ENCODE data around the gene C5.
A peak's percentile ranks its signal among the peaks of the same experiment; 100 is the strongest.

Gene C5

DNA sequence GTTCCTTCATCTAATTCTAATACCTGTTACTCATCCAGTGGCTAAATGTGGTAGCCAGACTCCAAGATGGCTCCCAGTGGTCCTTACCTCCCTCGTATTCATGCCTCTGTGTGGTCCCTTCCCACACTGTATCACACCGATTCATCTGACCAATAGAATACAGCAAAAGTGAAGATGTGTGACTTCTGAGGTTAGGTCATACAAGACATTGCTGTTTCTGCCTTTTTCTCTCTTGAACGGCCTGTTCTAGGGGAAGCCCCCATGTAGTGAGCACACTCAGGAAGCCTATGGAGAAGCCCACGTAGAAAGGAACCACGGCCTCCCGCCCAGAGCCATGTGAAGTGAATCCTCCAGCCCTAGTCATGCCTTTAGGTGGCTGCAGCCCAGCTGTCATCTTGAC, 9.4 kb upstream of the C5 start:
- no peaks in the 10 kb centered on the region for H3K27me3 ChIP-seq (ENCODE audit: control insufficient read depth in 1 of 2, insufficient read depth in 1 of 2, low read length in 2 of 2)
- H2BK5ac ChIP-seq (ENCODE audit: low read depth, low read length, poor library complexity, severe bottlenecking): no peak overlapping the region
- no peak overlapping the region for H3K18ac ChIP-seq (ENCODE audit: low read depth in 1 of 2, low read length in 2 of 2)
- no peak overlapping the region for H3K23ac ChIP-seq (ENCODE audit: low read length in 2 of 2)
- no peak overlapping the region for H3K4ac ChIP-seq (ENCODE audit: low read depth in 1 of 2, low read length in 2 of 2)
- no peak overlapping the region for H2BK120ac ChIP-seq (ENCODE audit: low read depth, low read length)
- no peak overlapping the region for H2AFZ ChIP-seq (ENCODE audit: low read depth, low read length)
- no peak overlapping the region for H3K4me3 ChIP-seq (ENCODE audit: insufficient read depth in 1 of 2, low read depth in 1 of 2, low read length in 2 of 2)
- H3K27ac ChIP-seq (ENCODE audit: low read length, poor library complexity, severe bottlenecking): no peak overlapping the region
- no peaks in the 10 kb centered on the region for H3K79me1 ChIP-seq (replicated peaks; ENCODE audit: low read length, poor library complexity, severe bottlenecking)
- H2BK12ac ChIP-seq (ENCODE audit: low read length in 2 of 2): no peak overlapping the region
- H3K9me3 ChIP-seq (ENCODE audit: control insufficient read depth, low read length): peaks cover 10% of the 10 kb centered on the region
- no peak overlapping the region for H4K91ac ChIP-seq (ENCODE audit: low read length)
- H3K4me1 ChIP-seq (ENCODE audit: control insufficient read depth, insufficient read depth, low read depth, low read length): no peaks in the 10 kb centered on the region
- H3K36me3 ChIP-seq (ENCODE audit: control insufficient read depth in 1 of 2, insufficient read depth in 2 of 2, low read depth in 1 of 2, low read length in 2 of 2): peaks cover 0 to 5% of the 10 kb centered on the region in 2 experiments
- H2BK15ac ChIP-seq (ENCODE audit: low read depth, poor library complexity, severe bottlenecking): no peak overlapping the region
- no peak overlapping the region for H3K4me2 ChIP-seq (ENCODE audit: low read length, poor library complexity, severe bottlenecking)
- no peak overlapping the region for H3K14ac ChIP-seq (ENCODE audit: low read length in 2 of 2)
- no peak overlapping the region for H2AK5ac ChIP-seq (ENCODE audit: low read length, severe bottlenecking)
- DNase-seq: no peak
- WGBS: 94% methylated on average over 6 of the region's 6 CpGs
- no peak overlapping the region for H4K8ac ChIP-seq (ENCODE audit: low read length)
- no peak overlapping the region for H3K9ac ChIP-seq (ENCODE audit: low read length)

DNA sequence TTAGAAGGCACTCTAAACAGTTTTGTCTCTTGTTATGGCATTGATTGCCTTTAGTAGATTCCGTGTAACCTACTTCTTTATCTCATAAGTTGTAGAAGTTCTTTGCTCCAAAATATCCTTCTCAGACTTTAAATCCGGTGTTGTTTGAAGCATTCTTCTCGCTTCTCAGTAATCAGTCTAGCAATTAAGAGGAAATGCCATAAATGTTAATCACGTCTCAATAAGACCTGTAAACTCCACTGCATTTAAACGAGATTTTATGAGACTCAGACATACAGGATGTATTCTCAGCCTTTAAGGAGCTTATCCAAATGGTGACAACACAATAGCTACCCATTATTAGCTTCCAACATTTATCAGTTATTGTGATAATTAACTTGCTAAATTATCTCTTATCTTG, 7.7 kb upstream of the C5 start:
- Histone ChIP-seq H3K36me3 (ENCODE audit: control insufficient read depth in 1 of 2, insufficient read depth in 2 of 2, low read depth in 1 of 2, low read length in 2 of 2) (peaks cover 0 to 5% of the 10 kb centered on the region in 2 experiments), H3K4me1 (ENCODE audit: control insufficient read depth, insufficient read depth, low read depth, low read length) (no peaks in the 10 kb centered on the region), H3K9me3 (ENCODE audit: control insufficient read depth, low read length) (peaks cover 10% of the 10 kb centered on the region), H3K18ac (ENCODE audit: low read depth in 1 of 2, low read length in 2 of 2) (no peak overlapping the region), H3K23ac (ENCODE audit: low read length in 2 of 2) (no peak overlapping the region), H2AFZ (ENCODE audit: low read depth, low read length) (no peak overlapping the region), H2AK5ac (ENCODE audit: low read length, severe bottlenecking) (no peak overlapping the region), H4K91ac (ENCODE audit: low read length) (no peak overlapping the region), H2BK120ac (ENCODE audit: low read depth, low read length) (no peak overlapping the region), H3K4me3 (ENCODE audit: insufficient read depth in 1 of 2, low read depth in 1 of 2, low read length in 2 of 2) (no peak overlapping the region), H3K14ac (ENCODE audit: low read length in 2 of 2) (no peak overlapping the region), H3K79me1 (replicated peaks; ENCODE audit: low read length, poor library complexity, severe bottlenecking) (no peaks in the 10 kb centered on the region), H3K4me2 (ENCODE audit: low read length, poor library complexity, severe bottlenecking) (no peak overlapping the region), H2BK5ac (ENCODE audit: low read depth, low read length, poor library complexity, severe bottlenecking) (no peak overlapping the region), H3K27me3 (ENCODE audit: control insufficient read depth in 1 of 2, insufficient read depth in 1 of 2, low read length in 2 of 2) (no peaks in the 10 kb centered on the region), H2BK12ac (ENCODE audit: low read length in 2 of 2) (no peak overlapping the region), H3K27ac (ENCODE audit: low read length, poor library complexity, severe bottlenecking) (no peak overlapping the region), H4K8ac (ENCODE audit: low read length) (no peak overlapping the region), H3K9ac (ENCODE audit: low read length) (no peak overlapping the region), H3K4ac (ENCODE audit: low read depth in 1 of 2, low read length in 2 of 2) (no peak overlapping the region), H2BK15ac (ENCODE audit: low read depth, poor library complexity, severe bottlenecking) (no peak overlapping the region)
- whole genome bisulfite sequencing: 50% methylated on average over 5 of the region's 5 CpGs
- DNase-seq: no peak

DNA sequence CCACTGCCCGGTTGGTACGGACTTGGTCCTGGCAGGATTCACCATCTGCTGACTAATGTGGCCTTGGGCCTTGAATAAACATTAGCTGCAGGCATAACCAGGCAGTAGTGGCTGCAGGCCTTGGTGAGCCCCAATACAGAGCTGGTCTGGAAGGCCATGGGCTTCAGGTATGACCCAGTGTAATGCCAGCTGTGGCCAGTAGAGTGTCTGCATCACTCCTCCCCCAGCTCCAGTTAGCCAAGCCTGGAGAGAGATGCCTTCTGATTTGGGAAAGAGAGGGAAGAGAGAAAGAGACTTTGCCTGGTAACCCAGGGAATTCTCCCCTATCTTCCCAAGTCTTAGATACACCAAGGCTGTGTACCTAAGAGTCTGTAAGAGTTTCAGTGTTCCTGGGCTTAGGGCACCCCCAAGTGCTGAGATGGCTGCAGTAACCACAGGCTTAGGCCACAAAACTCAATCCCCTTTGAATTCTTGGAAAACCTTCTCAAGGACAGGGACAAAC, 5.6 kb upstream of the C5 start:
- no peak overlapping the region for H2BK5ac ChIP-seq (ENCODE audit: low read depth, low read length, poor library complexity, severe bottlenecking)
- H3K4ac ChIP-seq (ENCODE audit: low read depth in 1 of 2, low read length in 2 of 2): no peak overlapping the region
- no peak overlapping the region for H3K23ac ChIP-seq (ENCODE audit: low read length in 2 of 2)
- H3K14ac ChIP-seq (ENCODE audit: low read length in 2 of 2): no peak overlapping the region
- H2BK15ac ChIP-seq (ENCODE audit: low read depth, poor library complexity, severe bottlenecking): no peak overlapping the region
- peak; percentile 16 for DNase-seq
- no peak overlapping the region for H2AFZ ChIP-seq (ENCODE audit: low read depth, low read length)
- H3K4me2 ChIP-seq (ENCODE audit: low read length, poor library complexity, severe bottlenecking): no peak overlapping the region
- H4K8ac ChIP-seq (ENCODE audit: low read length): no peak overlapping the region
- H4K91ac ChIP-seq (ENCODE audit: low read length): no peak overlapping the region
- H3K9ac ChIP-seq (ENCODE audit: low read length): no peak overlapping the region
- 45% methylated on average over 2 of the region's 2 CpGs for WGBS
- no peak overlapping the region for H3K4me3 ChIP-seq (ENCODE audit: insufficient read depth in 1 of 2, low read depth in 1 of 2, low read length in 2 of 2)
- no peaks in the 10 kb centered on the region for H3K79me1 ChIP-seq (replicated peaks; ENCODE audit: low read length, poor library complexity, severe bottlenecking)
- no peaks in the 10 kb centered on the region for H3K4me1 ChIP-seq (ENCODE audit: control insufficient read depth, insufficient read depth, low read depth, low read length)
- no peak overlapping the region for H2BK120ac ChIP-seq (ENCODE audit: low read depth, low read length)
- H3K27me3 ChIP-seq (ENCODE audit: control insufficient read depth in 1 of 2, insufficient read depth in 1 of 2, low read length in 2 of 2): no peaks in the 10 kb centered on the region
- peaks cover 10% of the 10 kb centered on the region for H3K9me3 ChIP-seq (ENCODE audit: control insufficient read depth, low read length)
- no peak overlapping the region for H3K27ac ChIP-seq (ENCODE audit: low read length, poor library complexity, severe bottlenecking)
- no peak overlapping the region for H3K18ac ChIP-seq (ENCODE audit: low read depth in 1 of 2, low read length in 2 of 2)
- H3K36me3 ChIP-seq (ENCODE audit: control insufficient read depth in 1 of 2, insufficient read depth in 2 of 2, low read depth in 1 of 2, low read length in 2 of 2): peaks cover 0 to 5% of the 10 kb centered on the region in 2 experiments
- H2AK5ac ChIP-seq (ENCODE audit: low read length, severe bottlenecking): no peak overlapping the region
- no peak overlapping the region for H2BK12ac ChIP-seq (ENCODE audit: low read length in 2 of 2)

DNA sequence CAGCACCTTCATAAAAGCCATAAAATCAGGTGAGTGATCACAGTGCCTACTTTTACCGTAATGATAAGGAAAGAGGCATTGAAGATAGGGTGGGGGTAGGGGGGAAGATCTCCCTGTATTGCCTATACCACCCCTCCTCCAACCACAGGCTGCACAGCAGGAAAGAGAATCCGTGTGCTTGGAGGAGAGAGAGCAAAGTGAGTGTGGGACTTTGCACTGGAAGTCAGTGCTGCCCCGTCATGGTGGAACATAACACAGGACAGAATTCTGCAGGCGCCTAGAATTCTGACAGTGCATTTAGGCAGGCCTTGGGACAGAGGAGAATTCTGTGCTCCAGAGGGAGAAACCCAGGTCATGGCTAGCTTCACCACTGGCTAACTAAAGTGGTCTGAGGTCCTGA, 3.5 kb upstream of the C5 start:
- Histone ChIP-seq H3K9ac (ENCODE audit: low read length) (no peak overlapping the region), H4K8ac (ENCODE audit: low read length) (no peak overlapping the region), H2BK15ac (ENCODE audit: low read depth, poor library complexity, severe bottlenecking) (no peak overlapping the region), H3K4me1 (ENCODE audit: control insufficient read depth, insufficient read depth, low read depth, low read length) (peaks cover 1% of the 10 kb centered on the region), H3K4me3 (ENCODE audit: insufficient read depth in 1 of 2, low read depth in 1 of 2, low read length in 2 of 2) (no peak overlapping the region), H3K23ac (ENCODE audit: low read length in 2 of 2) (no peak overlapping the region), H3K9me3 (ENCODE audit: control insufficient read depth, low read length) (peaks cover 10% of the 10 kb centered on the region), H2BK120ac (ENCODE audit: low read depth, low read length) (no peak overlapping the region), H3K27me3 (ENCODE audit: control insufficient read depth in 1 of 2, insufficient read depth in 1 of 2, low read length in 2 of 2) (no peaks in the 10 kb centered on the region), H4K91ac (ENCODE audit: low read length) (no peak overlapping the region), H3K4ac (ENCODE audit: low read depth in 1 of 2, low read length in 2 of 2) (no peak overlapping the region), H2BK5ac (ENCODE audit: low read depth, low read length, poor library complexity, severe bottlenecking) (no peak overlapping the region), H2BK12ac (ENCODE audit: low read length in 2 of 2) (no peak overlapping the region), H3K36me3 (ENCODE audit: control insufficient read depth in 1 of 2, insufficient read depth in 2 of 2, low read depth in 1 of 2, low read length in 2 of 2) (peaks cover 0 to 5% of the 10 kb centered on the region in 2 experiments), H2AFZ (ENCODE audit: low read depth, low read length) (no peak overlapping the region), H3K14ac (ENCODE audit: low read length in 2 of 2) (no peak overlapping the region), H3K27ac (ENCODE audit: low read length, poor library complexity, severe bottlenecking) (no peak overlapping the region), H3K79me1 (replicated peaks; ENCODE audit: low read length, poor library complexity, severe bottlenecking) (no peaks in the 10 kb centered on the region), H2AK5ac (ENCODE audit: low read length, severe bottlenecking) (no peak overlapping the region), H3K4me2 (ENCODE audit: low read length, poor library complexity, severe bottlenecking) (no peak overlapping the region), H3K18ac (ENCODE audit: low read depth in 1 of 2, low read length in 2 of 2) (no peak overlapping the region)
- WGBS: 74% methylated on average over 3 of the region's 4 CpGs
- no peak for DNase-seq

Measured in mesenchymal stem cell (in vitro differentiated cells and primary cell).